PC-3 (cell line): Measurements from ENCODE around the gene PRDM2. TPM values are rescaled to one million over a fixed set of nuclear protein-coding genes. Genes with fewer than 3 reads are reported as not detected.

Experiments used
- ATAC-seq: fragments of 200-7000 bp; cut with Tn5 transposase; 2 replicates; pipeline ENCODE4 v1.9.1; 2020; ENCODE audit warnings: mild to moderate bottlenecking, moderate library complexity
- BruUV-seq: library from RNA; stranded (reverse); fragments of 400-500 nt; replicated peaks from 2 replicates; lab custom pipeline; 2021; lab: Mats Ljungman, UMichigan
- CTCF ChIA-PET: fragments of 300-600 bp; sonication (Branson Sonifier 250); formaldehyde crosslinking; loops from one replicate; lab custom pipeline; 2022; ENCODE audit warnings: antibody characterized with exemption; lab: Charles Lee
- POLR2A ChIA-PET: fragments of 300-600 bp; sonication (Branson Sonifier 250); formaldehyde crosslinking; loops from one replicate; lab custom pipeline; 2022; ENCODE audit warnings: antibody characterized with exemption; ENCODE audit not compliant: unreplicated experiment; lab: Charles Lee
- DNase-seq: peaks from one replicate; pipeline ENCODE4 v3.0.0-alpha.2; 2015
- H2AFZ ChIP-seq: fragments of 300-600 bp; sonication (generic); 2 replicates; pipeline ENCODE4 v1.6.0; 2016; ENCODE audit warnings: antibody characterized with exemption, low read length
- H3F3A ChIP-seq: fragments of 300-600 bp; sonication (generic); one replicate; pipeline ENCODE4 v1.6.0; 2017; ENCODE audit warnings: antibody characterized with exemption, low read length, control low read depth, mild to moderate bottlenecking; ENCODE audit not compliant: unreplicated experiment
- H3K27ac ChIP-seq: fragments of 300-600 bp; sonication (generic); 2 replicates; pipeline ENCODE4 v1.5.1; 2016; ENCODE audit warnings: mild to moderate bottlenecking, low read length
- H3K27me3 ChIP-seq: fragments of 300-600 bp; sonication (generic); 2 replicates; pipeline ENCODE4 v1.6.1; 2016; ENCODE audit warnings: low read length, mixed read lengths
- H3K36me3 ChIP-seq: fragments of 300-600 bp; sonication (generic); 2 replicates; pipeline ENCODE4 v1.6.1; 2016; ENCODE audit warnings: low read depth, mixed run types, low read length, mixed read lengths
- H3K4me1 ChIP-seq: fragments of 300-600 bp; sonication (generic); 2 replicates; pipeline ENCODE4 v1.5.1; 2016; ENCODE audit warnings: low read length; ENCODE audit not compliant: insufficient read depth
- H3K4me2 ChIP-seq: fragments of 300-600 bp; sonication (generic); 2 replicates; pipeline ENCODE4 v1.6.0; 2016; ENCODE audit warnings: low read length
- H3K4me3 ChIP-seq: fragments of 300-600 bp; sonication (generic); 2 replicates; pipeline ENCODE4 v1.5.1; 2016; ENCODE audit warnings: mild to moderate bottlenecking, low read length, mixed read lengths
- H3K79me2 ChIP-seq: fragments of 300-600 bp; sonication (generic); 2 replicates; pipeline ENCODE4 v1.6.1; 2017; ENCODE audit warnings: low read length, mixed read lengths
- H3K9ac ChIP-seq: fragments of 300-600 bp; sonication (generic); 2 replicates; pipeline ENCODE4 v1.6.0; 2016; ENCODE audit warnings: mild to moderate bottlenecking, low read length
- H3K9me2 ChIP-seq: fragments of 300-600 bp; sonication (generic); replicated peaks from 2 replicates; pipeline ENCODE4 v1.6.1; 2016; ENCODE audit warnings: mixed run types, low read length, mixed read lengths
- H3K9me3 ChIP-seq: fragments of 300-600 bp; sonication (generic); 2 replicates; pipeline ENCODE4 v1.6.1; 2016; ENCODE audit warnings: low read length, mixed read lengths
- H4K20me1 ChIP-seq: fragments of 300-600 bp; sonication (generic); 2 replicates; pipeline ENCODE4 v1.6.1; 2016; ENCODE audit warnings: low read length, mixed read lengths
- CTCF ChIP-seq: fragments of 300-600 bp; sonication (generic); conservative IDR thresholded peaks from 2 replicates; pipeline ENCODE4 v1.5.1; 2017; ENCODE audit warnings: antibody characterized with exemption, low read depth, mild to moderate bottlenecking, low read length
- EZH2 ChIP-seq: fragments of 300-600 bp; sonication (generic); IDR thresholded peaks from one replicate; pipeline ENCODE4 v1.6.1; 2017; ENCODE audit warnings: antibody characterized with exemption, mild to moderate bottlenecking, low read length; ENCODE audit not compliant: unreplicated experiment
- EZH2phosphoT487 ChIP-seq: fragments of 300-600 bp; sonication (generic); IDR thresholded peaks from 2 replicates; pipeline ENCODE4 v1.6.1; 2018; ENCODE audit warnings: mild to moderate bottlenecking, antibody characterized with exemption, low read length, borderline replicate concordance
- intact Hi-C: fragments of 100-400 bp; cut with micrococcal nuclease; formaldehyde crosslinking; loops from 2 replicates; pipeline ENCODE4 v1.9.0; 2023
- total RNA-seq: library from RNA; depleted of rRNA; stranded (reverse); fragments of >200 nt; gene quantifications from 2 replicates; pipeline ENCODE4 v1.2.3, GENCODE V29; 2014

Gene PRDM2
- total RNA-seq, 1 experiment from 2014 or later: 9.4 TPM

GRCh38 chr1:13801655-13802486 lies 101.9 kb downstream of the PRDM2 start:
- intact Hi-C loops: no loop called here
- ATAC-seq: no peak

DNA sequence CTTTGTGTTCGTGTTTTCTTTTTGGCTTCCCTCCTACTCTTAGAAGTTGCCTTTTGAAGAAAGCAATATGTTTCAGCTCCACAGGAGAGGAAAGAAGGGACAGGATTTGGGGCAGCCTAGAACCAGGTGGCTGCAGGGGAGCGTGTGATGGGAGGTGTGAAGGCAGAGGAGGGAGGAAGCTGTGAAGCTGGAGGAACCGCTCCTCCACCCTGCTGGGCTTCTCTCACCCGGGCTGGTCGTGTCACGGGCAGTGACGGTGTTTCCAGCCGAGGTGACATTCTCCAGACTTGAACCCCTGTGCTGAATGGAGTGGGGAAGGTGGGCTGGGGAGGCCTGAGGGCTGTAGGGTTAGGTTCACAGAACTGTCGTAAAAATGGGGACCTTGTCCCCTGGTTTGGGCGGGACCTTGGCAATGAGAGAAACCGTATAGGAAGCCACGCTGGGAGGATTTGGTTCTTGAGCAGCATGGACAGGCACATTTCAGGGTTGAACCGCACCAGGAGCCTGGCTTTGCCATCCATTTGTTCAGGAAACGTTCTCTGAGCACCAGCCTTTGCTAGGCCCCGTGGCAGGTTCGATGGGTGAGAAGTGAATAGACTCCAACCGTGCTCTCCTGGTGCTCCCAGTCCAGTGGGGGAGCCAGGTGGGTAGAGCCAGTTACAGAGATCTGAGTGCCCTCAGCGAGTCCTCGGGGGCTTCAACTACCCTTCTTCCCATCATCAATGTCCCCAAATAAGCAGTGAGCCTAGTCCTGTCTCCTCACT lies 103.0 kb downstream of the PRDM2 start:
- ATAC-seq (no peak), DNase-seq (no peak)
- H4K20me1 ChIP-seq: no peaks in the 10 kb centered on the region
- BruUV-seq: no TSS peak
- TF ChIP-seq EZH2phosphoT487: no peak
- no peak for TF ChIP-seq CTCF
- no peak overlapping the region for H3K4me2 ChIP-seq
- ChIA-PET POLR2A (no interaction called here), CTCF (no interaction called here)
- no peaks in the 10 kb centered on the region for H3K27me3 ChIP-seq
- no peak overlapping the region for H3K4me3 ChIP-seq
- intact Hi-C loops: no loop called here
- H3K9ac ChIP-seq: no peak overlapping the region
- H3F3A ChIP-seq: no peaks in the 10 kb centered on the region
- no peaks in the 10 kb centered on the region for H3K79me2 ChIP-seq
- H3K4me1 ChIP-seq: peaks cover 20% of the 10 kb centered on the region
- no peaks in the 10 kb centered on the region for H3K9me3 ChIP-seq
- no peaks in the 10 kb centered on the region for H3K9me2 ChIP-seq
- H2AFZ ChIP-seq: no peak overlapping the region
- H3K36me3 ChIP-seq: no peaks in the 10 kb centered on the region
- H3K27ac ChIP-seq: no peak overlapping the region

More at GRCh38 chr1:13801655-13802486, 101.9 kb downstream of the PRDM2 start:
- H2AFZ ChIP-seq: no peak overlapping the region
- no peaks in the 10 kb centered on the region for H4K20me1 ChIP-seq
- no peak overlapping the region for H3K9ac ChIP-seq
- no peak overlapping the region for H3K4me2 ChIP-seq
- H3K9me2 ChIP-seq: no peaks in the 10 kb centered on the region
- no peaks in the 10 kb centered on the region for H3K9me3 ChIP-seq
- H3K36me3 ChIP-seq: no peaks in the 10 kb centered on the region
- no peaks in the 10 kb centered on the region for H3K79me2 ChIP-seq
- H3K27me3 ChIP-seq: no peaks in the 10 kb centered on the region
- no peaks in the 10 kb centered on the region for H3F3A ChIP-seq
- ChIA-PET POLR2A (no interaction called here), CTCF (no interaction called here)
- peaks cover 22% of the 10 kb centered on the region for H3K4me1 ChIP-seq
- H3K4me3 ChIP-seq: no peak overlapping the region
- TF ChIP-seq EZH2phosphoT487 (no peak), EZH2 (no peak), CTCF (no peak)
- H3K27ac ChIP-seq: no peak overlapping the region
- no peak for DNase-seq
- BruUV-seq: no TSS peak
